Measurements from ENCODE around the gene APOC4. TPM values are rescaled to one million over a fixed set of nuclear protein-coding genes. Genes with fewer than 3 reads are reported as not detected.
"Not testable (repeated sequence)": the region's sequence is repeated elsewhere in the genome, so short reads cannot be mapped to it uniquely, and the experiment has no call there.

The APOC4 gene
- total RNA-seq, 2 experiments from 2014 or later = not detected

DNA sequence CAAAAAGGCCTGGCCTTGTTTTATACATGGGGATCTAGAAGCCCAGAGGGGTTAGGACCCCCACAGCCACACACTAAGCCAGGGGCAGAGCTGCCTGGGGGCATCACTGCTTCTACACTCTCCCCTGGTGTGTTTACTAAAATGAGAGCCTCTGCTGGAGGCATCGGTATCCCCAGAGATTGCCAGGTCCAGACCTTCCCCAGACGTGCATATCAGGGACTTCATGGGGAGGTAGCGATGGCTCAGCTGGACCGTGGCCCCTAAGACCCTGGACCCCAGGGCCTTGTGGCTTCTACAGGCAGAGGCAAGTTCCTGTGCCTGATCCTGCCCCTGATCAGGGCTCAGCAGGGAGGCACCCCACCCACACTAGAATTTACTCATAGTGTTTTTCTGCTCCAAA lies 26.6 kb downstream of the APOC4 start:
- H3K36me3 Mint-ChIP-seq (ENCODE audit: low read depth) = peaks cover 8% of the 10 kb centered on the region
- CTCF ChIA-PET = interaction anchor here (0.6 to 0.7 kb wide), 2 partner anchors 14 to 45 kb away, joined by 3 to 4 read pairs; no protein-coding TSS in a partner anchor
- H3K4me1 Mint-ChIP-seq (ENCODE audit: low read depth) = no peaks in the 10 kb centered on the region

DNA sequence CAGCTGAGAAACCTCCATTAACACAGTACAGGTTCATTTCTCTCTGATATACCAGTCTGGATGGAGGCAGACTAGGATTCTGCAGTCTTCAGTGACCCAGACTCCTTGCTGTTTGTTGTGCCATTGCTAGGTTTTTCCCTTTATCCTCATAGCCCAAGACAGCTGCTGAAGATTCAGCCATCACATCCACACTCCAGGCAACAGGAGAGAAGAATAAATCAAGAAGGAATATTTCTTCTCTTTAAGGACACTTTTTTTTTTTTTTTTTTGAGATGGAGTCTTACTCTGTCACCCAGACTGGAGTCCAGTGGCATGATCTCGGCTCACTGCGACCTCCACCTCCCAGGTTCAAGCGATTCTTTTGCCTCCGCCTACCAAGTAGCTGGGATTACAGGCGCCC lies 27.4 kb downstream of the APOC4 start:
- CTCF ChIA-PET = interaction anchor here (0.7 kb wide), 1 partner anchor 13 kb away, joined by 4 read pairs; no protein-coding TSS in a partner anchor
- intact Hi-C loops (cut with micrococcal nuclease) = no loop called here
- peaks cover 9% of the 10 kb centered on the region for H3K36me3 Mint-ChIP-seq (ENCODE audit: low read depth)
- no peak for DNase-seq
- no peak overlapping the region for H3K27ac Mint-ChIP-seq
- no peaks in the 10 kb centered on the region for H3K4me1 Mint-ChIP-seq (ENCODE audit: low read depth)
- no peaks in the 10 kb centered on the region for H3K27me3 Mint-ChIP-seq (ENCODE audit: low read depth)
- H3K9me3 Mint-ChIP-seq = no peaks in the 10 kb centered on the region
- no peak overlapping the region for H3K4me3 Mint-ChIP-seq

More for the DNA sequence above, 26.6 kb downstream of the APOC4 start:
- no peak for DNase-seq
- intact Hi-C loops (cut with micrococcal nuclease) = no loop called here
- Mint-ChIP-seq H3K9me3 (no peaks in the 10 kb centered on the region), H3K27me3 (ENCODE audit: low read depth) (no peaks in the 10 kb centered on the region), H3K27ac (no peak overlapping the region), H3K4me3 (no peak overlapping the region)

DNA sequence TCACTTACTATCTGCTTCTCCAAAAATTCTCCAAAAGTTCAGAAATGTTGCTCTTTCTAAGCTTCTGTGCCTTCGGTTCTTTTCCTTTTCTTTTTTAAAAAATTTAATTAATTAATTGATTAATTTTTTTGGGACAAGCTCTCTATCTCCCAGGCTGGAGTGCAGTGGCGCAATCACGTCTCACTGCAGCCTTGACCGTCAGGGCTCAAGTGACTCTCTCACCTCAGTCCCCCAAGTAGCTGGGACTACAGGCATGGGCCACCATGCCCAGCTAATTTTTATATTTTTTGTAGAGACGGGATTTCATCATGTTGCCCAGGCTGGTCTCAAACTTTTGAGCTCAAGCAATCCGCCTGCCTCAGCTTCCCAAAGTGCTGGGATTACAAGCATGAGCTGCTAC lies 29.4 kb downstream of the APOC4 start:
- CTCF ChIA-PET = interaction anchor here (0.6 to 1.1 kb wide), 3 partner anchors 18 to 68 kb away, joined by 4 read pairs; no protein-coding TSS in a partner anchor
- H3K4me3 Mint-ChIP-seq; H3K27ac Mint-ChIP-seq; DNase-seq; H3K4me1 Mint-ChIP-seq (ENCODE audit: low read depth); H3K9me3 Mint-ChIP-seq; intact Hi-C loops (cut with micrococcal nuclease); H3K36me3 Mint-ChIP-seq (ENCODE audit: low read depth); H3K27me3 Mint-ChIP-seq (ENCODE audit: low read depth): not testable (repeated sequence)

DNA sequence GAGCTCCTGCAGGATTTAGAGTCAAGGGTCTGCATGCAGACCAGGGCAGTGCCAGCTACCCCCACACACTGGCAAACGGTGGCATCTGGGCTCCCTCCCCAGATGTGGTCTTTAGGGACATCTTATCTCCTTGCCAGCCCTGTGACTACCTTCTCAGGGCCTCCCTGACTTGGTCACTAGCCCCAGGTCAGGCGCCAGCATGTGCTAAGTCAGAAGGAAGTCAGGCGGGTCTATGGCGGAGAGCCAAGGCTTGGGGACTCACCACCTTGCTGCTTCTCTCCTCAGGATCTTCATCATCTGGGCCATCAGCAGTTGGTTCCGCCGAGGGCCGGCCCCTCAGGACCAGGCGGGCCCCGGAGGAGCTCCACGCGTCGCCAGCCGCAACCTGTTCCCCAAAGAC lies 30.8 kb downstream of the APOC4 start:
- CTCF ChIA-PET = no interaction called here
- intact Hi-C loops (cut with micrococcal nuclease) = no loop called here
- Mint-ChIP-seq H3K4me1 (ENCODE audit: low read depth) (peaks cover 2% of the 10 kb centered on the region), H3K27ac (no peak overlapping the region), H3K4me3 (no peak overlapping the region), H3K36me3 (ENCODE audit: low read depth) (peaks cover 6% of the 10 kb centered on the region), H3K9me3 (no peaks in the 10 kb centered on the region), H3K27me3 (ENCODE audit: low read depth) (no peaks in the 10 kb centered on the region)
- DNase-seq = no peak

DNA sequence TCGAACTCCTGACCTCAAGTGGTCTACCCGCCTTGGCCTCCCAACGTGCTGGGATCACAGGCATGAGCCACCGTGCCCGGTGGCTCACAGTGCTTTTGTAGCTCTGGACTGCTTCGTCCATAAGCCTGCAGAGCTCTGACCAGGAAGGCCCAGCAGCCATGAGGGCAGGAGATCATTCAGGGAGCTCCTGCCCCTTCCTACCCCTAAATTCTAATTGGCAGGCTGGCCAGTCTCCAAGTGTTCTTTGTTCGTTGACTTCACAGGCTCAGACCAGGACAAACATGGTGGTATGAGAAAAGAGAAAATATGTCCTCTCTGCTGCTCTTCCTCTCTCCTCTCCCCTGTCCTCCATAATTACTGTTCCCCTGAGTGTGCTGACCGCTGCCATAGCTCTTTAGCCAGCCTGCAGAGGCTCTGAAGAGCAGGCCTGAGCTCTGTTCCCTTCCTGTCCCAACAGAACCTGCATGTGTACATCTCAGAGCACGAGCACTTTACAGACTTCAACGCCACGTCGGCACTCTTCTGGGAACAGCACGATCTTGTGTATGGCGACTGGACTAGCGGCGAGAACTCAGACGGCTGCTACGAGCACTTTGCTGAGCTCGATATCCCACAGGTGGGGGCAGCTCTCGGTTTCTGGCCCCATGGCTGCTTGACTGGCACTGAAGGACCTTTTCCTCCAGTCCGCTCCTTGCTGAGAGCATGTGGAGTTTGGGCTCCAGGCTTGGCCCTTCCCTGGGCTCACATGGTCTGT lies 32.1 kb downstream of the APOC4 start:
- CTCF ChIA-PET = interaction anchor here (1.4 kb wide), 1 partner anchor 15 kb away, joined by 5 read pairs; no protein-coding TSS in a partner anchor
- Mint-ChIP-seq H3K27ac (peak overlapping the region; percentile 82), H3K9me3 (no peaks in the 10 kb centered on the region), H3K4me3 (no peak overlapping the region), H3K4me1 (ENCODE audit: low read depth) (peaks cover 2% of the 10 kb centered on the region), H3K27me3 (ENCODE audit: low read depth) (no peaks in the 10 kb centered on the region), H3K36me3 (ENCODE audit: low read depth) (peaks cover 5% of the 10 kb centered on the region)
- no peak for DNase-seq
- intact Hi-C loops (cut with micrococcal nuclease) = no loop called here

DNA sequence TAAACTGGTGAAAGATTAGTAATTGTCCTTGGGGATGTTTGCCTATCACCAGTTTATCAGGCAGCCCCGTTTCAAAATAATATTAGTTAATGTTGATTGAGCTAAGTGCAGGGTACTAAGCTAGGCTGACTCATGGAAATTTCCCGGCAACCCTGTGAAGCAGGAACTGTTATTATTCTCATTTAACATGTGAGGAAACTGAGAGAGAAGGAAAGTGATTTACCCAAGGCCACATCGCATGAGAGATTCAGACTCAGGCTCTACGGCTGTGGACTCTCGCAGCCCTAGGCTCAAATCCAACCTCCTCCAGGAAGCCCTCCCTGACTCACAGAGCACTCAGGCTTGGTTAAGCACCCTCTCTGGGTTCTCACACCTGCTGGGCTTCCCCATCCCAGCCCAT lies 32.8 kb downstream of the APOC4 start:
- H3K27ac Mint-ChIP-seq = peak overlapping the region; percentile 58
- peak; percentile 36 for DNase-seq

DNA sequence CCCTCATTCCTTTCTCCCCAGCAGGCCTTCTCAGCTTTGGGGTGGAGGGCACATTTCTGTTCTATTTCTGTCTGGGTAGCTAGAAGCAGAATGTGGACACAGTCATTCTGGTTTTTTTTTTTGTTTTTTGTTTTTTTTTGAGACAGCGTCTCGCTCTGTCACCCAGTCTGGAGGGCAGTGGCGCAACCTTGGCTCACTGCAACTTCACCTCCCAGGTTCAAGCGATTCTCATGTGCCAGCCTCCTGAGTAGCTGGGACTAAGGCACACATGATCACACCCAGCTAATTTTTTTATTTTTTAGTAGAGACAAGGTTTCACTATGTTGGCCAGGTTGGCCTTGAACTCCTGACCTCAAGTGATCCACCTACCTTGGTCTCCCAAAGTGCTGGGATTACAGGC lies 33.4 kb downstream of the APOC4 start:
- CTCF ChIA-PET = interaction anchor here (0.6 to 1.4 kb wide), 2 partner anchors 13 to 884 kb away, joined by 5 to 6 read pairs; no protein-coding TSS in a partner anchor
- DNase-seq = no peak
- H3K4me3 Mint-ChIP-seq = no peak overlapping the region
- intact Hi-C loops (cut with micrococcal nuclease) = no loop called here
- peaks cover 7% of the 10 kb centered on the region for H3K36me3 Mint-ChIP-seq (ENCODE audit: low read depth)
- no peaks in the 10 kb centered on the region for H3K9me3 Mint-ChIP-seq
- H3K27ac Mint-ChIP-seq = peak overlapping the region; percentile 58
- peaks cover 2% of the 10 kb centered on the region for H3K4me1 Mint-ChIP-seq (ENCODE audit: low read depth)
- no peaks in the 10 kb centered on the region for H3K27me3 Mint-ChIP-seq (ENCODE audit: low read depth)

More for the DNA sequence above, 32.8 kb downstream of the APOC4 start:
- H3K4me1 Mint-ChIP-seq (ENCODE audit: low read depth) = peaks cover 2% of the 10 kb centered on the region
- H3K4me3 Mint-ChIP-seq = no peak overlapping the region
- intact Hi-C loops (cut with micrococcal nuclease) = no loop called here
- H3K27me3 Mint-ChIP-seq (ENCODE audit: low read depth) = no peaks in the 10 kb centered on the region
- peaks cover 6% of the 10 kb centered on the region for H3K36me3 Mint-ChIP-seq (ENCODE audit: low read depth)
- H3K9me3 Mint-ChIP-seq = no peaks in the 10 kb centered on the region
- CTCF ChIA-PET = interaction anchor here (0.6 to 1.4 kb wide), 2 partner anchors 14 to 884 kb away, joined by 5 to 6 read pairs; no protein-coding TSS in a partner anchor

DNA sequence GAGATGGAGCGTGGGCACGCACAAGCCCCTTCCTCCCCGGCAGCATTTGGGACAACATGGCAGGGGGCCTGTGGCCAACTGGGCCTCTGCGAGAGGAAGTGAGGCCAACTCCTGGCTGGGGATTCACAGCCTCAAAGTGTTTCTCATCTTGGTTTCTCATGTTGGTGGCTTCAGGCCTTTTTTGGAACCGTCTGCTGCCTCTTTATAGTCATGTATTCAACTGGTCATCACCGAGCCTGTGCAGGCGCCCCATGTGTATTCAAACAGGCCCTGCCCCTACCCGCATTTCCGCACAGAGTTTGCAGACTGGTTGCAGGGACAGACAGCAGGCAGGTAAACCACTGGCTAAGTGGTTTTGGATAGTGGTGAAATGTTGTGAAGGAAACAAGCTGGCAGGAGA lies 42.0 kb downstream of the APOC4 start:
- intact Hi-C loops (cut with micrococcal nuclease) = no loop called here
- H3K27ac Mint-ChIP-seq = no peak overlapping the region
- CTCF ChIA-PET = interaction anchor here (0.6 kb wide), 1 partner anchor 156 kb away, joined by 8 read pairs; no protein-coding TSS in a partner anchor
- no peaks in the 10 kb centered on the region for H3K4me1 Mint-ChIP-seq (ENCODE audit: low read depth)
- H3K9me3 Mint-ChIP-seq = no peaks in the 10 kb centered on the region
- no peak overlapping the region for H3K4me3 Mint-ChIP-seq
- no peak for DNase-seq
- H3K27me3 Mint-ChIP-seq (ENCODE audit: low read depth) = no peaks in the 10 kb centered on the region
- peaks cover 6% of the 10 kb centered on the region for H3K36me3 Mint-ChIP-seq (ENCODE audit: low read depth)

DNA sequence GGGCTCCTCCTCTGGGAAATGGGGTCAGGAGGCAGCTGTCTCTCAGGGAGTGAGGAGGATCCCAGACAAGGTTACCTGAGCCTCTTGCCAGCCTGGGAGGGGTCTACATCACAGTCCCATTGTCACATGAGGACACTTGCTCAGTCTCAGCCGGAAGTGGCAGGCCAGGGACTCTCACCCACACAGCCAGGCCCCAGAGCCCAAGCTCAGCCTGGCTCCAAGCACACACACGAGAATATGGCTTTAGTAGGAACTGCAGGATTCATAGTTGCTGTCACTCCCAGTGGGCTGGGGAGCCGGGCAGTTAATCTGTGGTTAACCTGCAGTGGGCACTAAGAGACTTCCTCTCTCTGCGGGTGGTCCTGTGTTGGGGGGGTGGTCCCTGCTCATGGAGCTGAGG lies 43.4 kb downstream of the APOC4 start:
- Mint-ChIP-seq H3K9me3 (no peaks in the 10 kb centered on the region), H3K27ac (no peak overlapping the region), H3K27me3 (ENCODE audit: low read depth) (no peaks in the 10 kb centered on the region), H3K4me3 (no peak overlapping the region), H3K4me1 (ENCODE audit: low read depth) (no peaks in the 10 kb centered on the region), H3K36me3 (ENCODE audit: low read depth) (peaks cover 4% of the 10 kb centered on the region)
- intact Hi-C loops (cut with micrococcal nuclease) = no loop called here
- DNase-seq = no peak
- CTCF ChIA-PET = no interaction called here

DNA sequence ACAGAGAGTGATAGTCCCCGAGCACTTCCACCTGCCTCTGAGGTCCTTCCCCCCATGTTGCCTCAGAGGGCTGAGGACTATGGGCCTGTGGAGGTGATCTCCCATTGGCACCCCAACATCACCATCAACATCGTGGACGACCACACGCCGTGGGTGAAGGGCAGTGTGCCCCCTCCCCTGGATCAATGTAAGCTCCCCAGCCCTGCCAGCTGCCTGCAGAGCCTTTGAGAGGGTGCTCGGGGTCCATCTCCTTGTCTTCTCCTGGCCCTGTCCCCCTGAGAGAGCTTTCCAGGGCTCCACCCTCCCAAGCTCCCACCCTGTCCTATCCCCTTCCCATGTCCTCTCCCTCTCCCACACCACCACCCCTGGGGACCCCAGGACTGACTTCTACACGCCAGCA lies 44.4 kb downstream of the APOC4 start:
- Mint-ChIP-seq H3K36me3 (ENCODE audit: low read depth) (peaks cover 4% of the 10 kb centered on the region), H3K9me3 (no peaks in the 10 kb centered on the region), H3K27ac (no peak overlapping the region), H3K27me3 (ENCODE audit: low read depth) (no peaks in the 10 kb centered on the region), H3K4me1 (ENCODE audit: low read depth) (no peaks in the 10 kb centered on the region), H3K4me3 (no peak overlapping the region)
- CTCF ChIA-PET = interaction anchor here (0.9 kb wide), 1 partner anchor 73 kb away, joined by 3 read pairs; no protein-coding TSS in a partner anchor
- intact Hi-C loops (cut with micrococcal nuclease) = no loop called here
- DNase-seq = no peak

DNA sequence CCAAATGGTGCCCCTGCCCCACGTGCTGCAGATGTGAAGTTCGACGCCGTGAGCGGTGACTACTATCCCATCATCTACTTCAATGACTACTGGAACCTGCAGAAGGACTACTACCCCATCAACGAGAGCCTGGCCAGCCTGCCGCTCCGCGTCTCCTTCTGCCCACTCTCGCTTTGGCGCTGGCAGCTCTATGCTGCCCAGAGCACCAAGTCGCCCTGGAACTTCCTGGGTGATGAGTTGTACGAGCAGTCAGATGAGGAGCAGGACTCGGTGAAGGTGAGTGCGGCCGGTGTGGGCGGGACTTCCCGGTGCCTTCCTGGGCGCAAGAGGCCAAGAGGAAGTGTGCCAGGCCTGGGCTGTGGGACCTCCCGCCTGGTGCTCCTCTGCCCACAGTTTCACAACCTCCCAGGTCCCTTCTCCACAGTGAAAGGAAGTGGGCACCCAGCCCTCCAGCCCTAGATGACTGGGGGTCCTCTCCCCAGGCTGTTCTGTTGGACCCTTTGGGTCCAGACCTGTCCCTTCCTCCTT lies 45.2 kb downstream of the APOC4 start:
- no peaks in the 10 kb centered on the region for H3K4me1 Mint-ChIP-seq (ENCODE audit: low read depth)
- no peak for DNase-seq
- intact Hi-C loops (cut with micrococcal nuclease) = no loop called here
- no peaks in the 10 kb centered on the region for H3K27me3 Mint-ChIP-seq (ENCODE audit: low read depth)
- H3K9me3 Mint-ChIP-seq = no peaks in the 10 kb centered on the region
- H3K27ac Mint-ChIP-seq = no peak overlapping the region
- CTCF ChIA-PET = interaction anchor here (0.9 kb wide), 1 partner anchor 72 kb away, joined by 3 read pairs; no protein-coding TSS in a partner anchor
- H3K4me3 Mint-ChIP-seq = no peak overlapping the region
- H3K36me3 Mint-ChIP-seq (ENCODE audit: low read depth) = peaks cover 5% of the 10 kb centered on the region

DNA sequence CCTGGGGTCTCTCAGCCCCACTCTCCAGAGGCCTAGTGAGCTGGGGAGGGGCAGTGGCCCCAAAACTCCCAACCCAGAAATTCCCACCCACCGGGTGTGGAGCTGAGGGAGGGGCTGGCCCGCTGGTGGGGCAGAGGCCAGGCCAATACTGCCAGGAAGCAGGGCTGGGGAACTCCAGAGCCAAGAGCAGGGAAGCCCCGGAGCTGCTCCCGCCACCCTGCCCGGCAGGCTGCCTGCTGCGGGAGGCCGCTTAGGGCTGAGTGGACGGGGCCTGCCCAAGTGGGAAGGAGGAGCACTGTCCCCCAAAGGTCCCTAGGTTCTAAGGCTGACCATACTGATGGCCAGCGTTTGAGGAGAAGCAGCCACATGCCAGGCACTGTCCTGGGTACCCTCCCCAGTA lies 46.2 kb downstream of the APOC4 start:
- Mint-ChIP-seq H3K9me3 (no peaks in the 10 kb centered on the region), H3K27ac (no peak overlapping the region), H3K4me3 (no peak overlapping the region), H3K36me3 (ENCODE audit: low read depth) (peaks cover 5% of the 10 kb centered on the region), H3K4me1 (ENCODE audit: low read depth) (no peaks in the 10 kb centered on the region), H3K27me3 (ENCODE audit: low read depth) (no peaks in the 10 kb centered on the region)
- CTCF ChIA-PET = interaction anchor here (0.6 to 2.0 kb wide), 7 partner anchors 12 to 350 kb away, joined by 3 to 11 read pairs (median 4); partner anchors contain the start of gene RELB
- DNase-seq = no peak
- intact Hi-C loops (cut with micrococcal nuclease) = no loop called here

All from activated naive CD4-positive, alpha-beta T cell treated with anti-CD3 and anti-CD28 coated beads for 36 hours (primary cell).